GM19395 (cell line): Measurements from ENCODE around the gene PLXNA2.

Experiments used
- ATAC-seq: cut with Tn5 transposase; IDR thresholded peaks from one replicate; pipeline ENCODE4 v1.9.1; 2021; ENCODE audit warnings: mild to moderate bottlenecking, moderate library complexity; ENCODE audit not compliant: unreplicated experiment

Gene PLXNA2

GRCh38 chr1:208031932-208032320, 212.3 kb downstream of the PLXNA2 start:
- no peak for ATAC-seq

GRCh38 chr1:208031316-208031931, 212.8 kb downstream of the PLXNA2 start:
- ATAC-seq: no peak

GRCh38 chr1:208030288-208031091, 213.7 kb downstream of the PLXNA2 start:
- no peak for ATAC-seq

GRCh38 chr1:208029381-208030287, 214.6 kb downstream of the PLXNA2 start:
- no peak for ATAC-seq

- ATAC-seq: no peak
Measured at GRCh38 chr1:208028526-208028925, 215.7 kb downstream of the PLXNA2 start.

- no peak for ATAC-seq
Measured at GRCh38 chr1:208027861-208028260, 216.3 kb downstream of the PLXNA2 start.

GRCh38 chr1:208026880-208027438, 217.2 kb downstream of the PLXNA2 start:
- ATAC-seq: no peak

GRCh38 chr1:208025031-208025430, 219.2 kb downstream of the PLXNA2 start:
- no peak for ATAC-seq

GRCh38 chr1:208024406-208024805, 219.8 kb downstream of the PLXNA2 start:
- ATAC-seq: no peak

GRCh38 chr1:208019257-208019656, 224.9 kb downstream of the PLXNA2 start:
- no peak for ATAC-seq

- no peak for ATAC-seq
Measured at GRCh38 chr1:208015255-208015654, 228.9 kb downstream of the PLXNA2 start.

- no peak for ATAC-seq
Measured at GRCh38 chr1:208013210-208013609, 231.0 kb downstream of the PLXNA2 start.

- ATAC-seq: no peak
Measured at GRCh38 chr1:208012721-208013120, 231.5 kb downstream of the PLXNA2 start.

- no peak for ATAC-seq
Measured at GRCh38 chr1:208010487-208011071, 233.6 kb downstream of the PLXNA2 start.

- no peak for ATAC-seq
Measured at GRCh38 chr1:208009706-208010444, 234.3 kb downstream of the PLXNA2 start.

- no peak for ATAC-seq
Measured at GRCh38 chr1:208009303-208009702, 234.9 kb downstream of the PLXNA2 start.

GRCh38 chr1:208008534-208008933, 235.7 kb downstream of the PLXNA2 start:
- ATAC-seq: no peak

- no peak for ATAC-seq
Measured at GRCh38 chr1:208007938-208008342, 236.2 kb downstream of the PLXNA2 start.

GRCh38 chr1:208007319-208007937, 236.8 kb downstream of the PLXNA2 start:
- ATAC-seq: no peak
